GM19463 (cell line): ENCODE measurements around the gene WTIP.

Experiments used
- ATAC-seq: cut with Tn5 transposase; IDR thresholded peaks from one replicate; pipeline ENCODE4 v1.9.1; 2021; ENCODE audit warnings: mild to moderate bottlenecking, moderate library complexity; ENCODE audit not compliant: unreplicated experiment

WTIP gene

DNA sequence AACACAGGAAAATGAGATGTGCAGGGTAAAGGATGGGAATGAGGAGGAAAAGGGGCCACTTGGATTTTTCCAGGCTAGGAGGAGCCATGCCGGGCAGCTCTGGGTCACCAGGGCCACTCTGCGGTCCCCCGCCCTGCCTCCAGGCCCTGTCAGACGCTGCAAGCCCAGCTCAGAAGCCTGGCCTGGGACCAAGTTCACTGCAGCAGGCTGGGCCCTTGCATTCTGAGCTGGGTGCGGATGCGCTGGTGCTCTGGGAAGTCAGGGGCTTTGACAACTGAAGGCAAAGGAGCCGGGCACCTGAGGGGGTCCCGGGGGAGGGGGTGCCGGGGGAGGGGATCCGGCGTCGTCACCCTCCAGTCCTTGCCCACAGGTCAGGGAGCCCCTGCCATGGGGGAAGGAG is 77.5 kb downstream of the WTIP start:
- ATAC-seq, result no peak

DNA sequence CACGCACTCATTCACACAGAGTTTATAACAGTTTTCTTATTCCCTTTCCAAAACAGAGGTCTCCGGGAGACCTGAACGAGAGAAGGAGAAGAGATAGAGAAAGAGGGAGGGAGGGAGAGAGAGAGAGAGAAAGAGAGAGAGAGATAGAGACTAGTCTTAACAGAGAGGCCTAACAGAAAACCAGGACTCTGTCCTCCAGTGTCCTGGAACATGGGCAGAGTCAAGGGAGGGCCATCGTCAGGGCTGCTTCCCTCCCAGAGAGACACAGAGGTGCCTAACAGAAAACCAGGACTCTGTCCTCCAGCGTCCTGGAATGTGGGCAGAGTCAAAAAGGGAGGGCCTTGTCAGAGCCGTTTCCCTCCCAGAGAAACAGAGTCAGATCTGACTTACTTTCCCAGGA is 78.7 kb downstream of the WTIP start:
- no peak for ATAC-seq
